Measurements from ENCODE around the gene TAGLN. TPM values are rescaled to one million over a fixed set of nuclear protein-coding genes. Genes with fewer than 3 reads are reported as not detected.

The TAGLN gene
- total RNA-seq, 2 donors from 2014 or later = 124 to 372 TPM

- ATAC-seq (no peak), DNase-seq (no peak)
- Histone ChIP-seq H3K4me1 (peaks cover 35% of the 10 kb centered on the region), H3K27ac (no peak overlapping the region), H3K27me3 (no peaks in the 10 kb centered on the region), H3K36me3 (replicated peaks in 1 of 2; ENCODE audit: insufficient read depth in 1 of 2, low read depth in 2 of 2) (peaks cover 0 to 21% of the 10 kb centered on the region in 2 donors), H3K9me3 (no peaks in the 10 kb centered on the region), H3K4me3 (no peak overlapping the region)
- TF ChIP-seq CTCF (IDR thresholded peaks at IDR 0.05) (no peak), POLR2A (IDR thresholded peaks at IDR 0.05) (no peak)
- intact Hi-C loops (cut with DNase I) = loop anchor here (10.0 kb wide), 1 partner anchor 351 kb away; no protein-coding TSS in a partner anchor
- WGBS, 2 donors = 83 to 92% methylated on average over 8 to 9 of the region's 9 CpGs
Observed at GRCh38 chr11:117225553-117226170, 26.5 kb downstream of the TAGLN start.

GRCh38 chr11:117226388-117227385, 27.5 kb downstream of the TAGLN start:
- H3K36me3 ChIP-seq (replicated peaks in 1 of 2; ENCODE audit: insufficient read depth in 1 of 2, low read depth in 2 of 2) = peaks cover 0 to 21% of the 10 kb centered on the region in 2 donors
- TF ChIP-seq CTCF (IDR thresholded peaks at IDR 0.05) (peak; percentile 64 to 93 (median 84)), POLR2A (IDR thresholded peaks at IDR 0.05) (no peak)
- DNase-seq (peak; percentile 46 to 75 (median 68)), ATAC-seq (peak; percentile 90)
- H3K4me3 ChIP-seq = no peak overlapping the region
- no peak overlapping the region for H3K27ac ChIP-seq
- H3K4me1 ChIP-seq = peaks cover 34% of the 10 kb centered on the region
- no peaks in the 10 kb centered on the region for H3K9me3 ChIP-seq
- intact Hi-C loops (cut with DNase I) = loop anchor here (10.0 kb wide), 1 partner anchor 352 kb away; no protein-coding TSS in a partner anchor
- H3K27me3 ChIP-seq = no peaks in the 10 kb centered on the region
- WGBS, 2 donors = 62 to 69% methylated on average over 18 to 19 of the region's 19 CpGs

GRCh38 chr11:117228091-117228490, 28.9 kb downstream of the TAGLN start:
- intact Hi-C loops (cut with DNase I) = loop anchor here (10.0 kb wide), 1 partner anchor 353 kb away; no protein-coding TSS in a partner anchor

GRCh38 chr11:117229411-117229810, 30.2 kb downstream of the TAGLN start:
- H3K4me1 ChIP-seq = peaks cover 37% of the 10 kb centered on the region
- ATAC-seq (no peak), DNase-seq (no peak)
- H3K36me3 ChIP-seq (replicated peaks in 1 of 2; ENCODE audit: insufficient read depth in 1 of 2, low read depth in 2 of 2) = peaks cover 0 to 14% of the 10 kb centered on the region in 2 donors
- 88 to 91% methylated on average over 12 of the region's 12 CpGs for WGBS, 2 donors
- intact Hi-C loops (cut with DNase I) = loop anchor here (10.0 kb wide), 1 partner anchor 355 kb away; no protein-coding TSS in a partner anchor
- no peak overlapping the region for H3K4me3 ChIP-seq
- TF ChIP-seq CTCF (IDR thresholded peaks at IDR 0.05) (no peak), POLR2A (IDR thresholded peaks at IDR 0.05) (no peak)
- H3K9me3 ChIP-seq = no peaks in the 10 kb centered on the region
- H3K27ac ChIP-seq = no peak overlapping the region
- H3K27me3 ChIP-seq = no peaks in the 10 kb centered on the region

More at GRCh38 chr11:117228091-117228490, 28.9 kb downstream of the TAGLN start:
- ATAC-seq (no peak), DNase-seq (no peak)
- Histone ChIP-seq H3K27ac (no peak overlapping the region), H3K4me3 (no peak overlapping the region), H3K4me1 (peaks cover 27% of the 10 kb centered on the region), H3K9me3 (no peaks in the 10 kb centered on the region), H3K27me3 (no peaks in the 10 kb centered on the region), H3K36me3 (replicated peaks in 1 of 2; ENCODE audit: insufficient read depth in 1 of 2, low read depth in 2 of 2) (peaks cover 0 to 18% of the 10 kb centered on the region in 2 donors)
- no peak for TF ChIP-seq POLR2A (IDR thresholded peaks at IDR 0.05)
- 88 to 93% methylated on average over 11 of the region's 11 CpGs for WGBS, 2 donors

GRCh38 chr11:117229931-117230285, 30.7 kb downstream of the TAGLN start:
- Histone ChIP-seq H3K27ac (peak overlapping the region in 1 of 4 donors; percentile 95), H3K36me3 (replicated peaks in 1 of 2; ENCODE audit: insufficient read depth in 1 of 2, low read depth in 2 of 2) (peaks cover 0 to 14% of the 10 kb centered on the region in 2 donors), H3K27me3 (no peaks in the 10 kb centered on the region), H3K4me1 (peaks cover 41% of the 10 kb centered on the region), H3K4me3 (no peak overlapping the region), H3K9me3 (no peaks in the 10 kb centered on the region)
- ATAC-seq (no peak), DNase-seq (no peak)
- TF ChIP-seq POLR2A (IDR thresholded peaks at IDR 0.05) (no peak), CTCF (IDR thresholded peaks at IDR 0.05) (no peak)
- 71 to 86% methylated on average over 4 to 5 of the region's 5 CpGs for WGBS, 2 donors
- intact Hi-C loops (cut with DNase I) = loop anchor here (10.0 kb wide), 1 partner anchor 355 kb away; no protein-coding TSS in a partner anchor
